PFSK-1 (cell line): ENCODE data around the gene CCDC106.

Source experiments
- POLR2AphosphoS5 ChIP-seq: IDR thresholded peaks from 2 replicates; pipeline ENCODE4 v1.6.1; 2012; ENCODE audit warnings: low read depth, mild to moderate bottlenecking, control low read depth, low read length, moderate library complexity
- SIN3A ChIP-seq: IDR thresholded peaks from 2 replicates; pipeline ENCODE4 v1.6.1; 2012; ENCODE audit warnings: mild to moderate bottlenecking, low read length, moderate library complexity, borderline replicate concordance; ENCODE audit not compliant: insufficient read depth
- TAF1 ChIP-seq: IDR thresholded peaks from 2 replicates; pipeline ENCODE4 v1.6.1; 2012; ENCODE audit warnings: low read length, control low read depth, borderline replicate concordance; ENCODE audit not compliant: insufficient read depth
- TF ChIP-seq, protein P1 (sequence below), 2 experiments: IDR thresholded peaks; 2 replicates each; pipeline versions ENCODE4 v1.6.1 to v1.8.0; 2011 to 2012; ENCODE audit warnings: low read depth in 2 of 2, low read length in 2 of 2, control low read depth in 1 of 2, inconsistent platforms in 1 of 2, mild to moderate bottlenecking in 1 of 2, moderate library complexity in 1 of 2; ENCODE audit not compliant: insufficient read depth in 1 of 2

DNA sequence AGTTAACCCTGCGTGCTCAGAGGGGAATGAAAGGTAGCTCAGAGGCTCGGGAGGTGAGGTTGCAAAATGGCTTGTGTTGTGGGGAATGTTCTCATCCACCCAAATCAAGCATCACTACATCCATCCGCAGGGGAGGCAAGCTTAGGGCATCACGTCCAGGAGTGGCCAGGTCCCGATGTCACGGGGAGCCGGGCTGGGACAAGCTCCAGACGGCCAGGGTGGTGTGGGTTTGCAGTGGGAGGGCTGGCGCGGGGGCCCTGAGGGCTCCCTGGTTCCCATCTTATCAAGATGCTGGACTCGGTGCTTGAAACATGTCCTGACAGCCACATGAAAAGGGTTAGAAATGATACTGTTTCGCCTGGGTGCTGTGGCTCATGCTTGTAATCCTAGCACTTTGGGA lies 52.8 kb downstream of the CCDC106 start:
- TF ChIP-seq POLR2AphosphoS5 (no peak), TAF1 (no peak), SIN3A (no peak)
- TF ChIP-seq, protein P1, sequence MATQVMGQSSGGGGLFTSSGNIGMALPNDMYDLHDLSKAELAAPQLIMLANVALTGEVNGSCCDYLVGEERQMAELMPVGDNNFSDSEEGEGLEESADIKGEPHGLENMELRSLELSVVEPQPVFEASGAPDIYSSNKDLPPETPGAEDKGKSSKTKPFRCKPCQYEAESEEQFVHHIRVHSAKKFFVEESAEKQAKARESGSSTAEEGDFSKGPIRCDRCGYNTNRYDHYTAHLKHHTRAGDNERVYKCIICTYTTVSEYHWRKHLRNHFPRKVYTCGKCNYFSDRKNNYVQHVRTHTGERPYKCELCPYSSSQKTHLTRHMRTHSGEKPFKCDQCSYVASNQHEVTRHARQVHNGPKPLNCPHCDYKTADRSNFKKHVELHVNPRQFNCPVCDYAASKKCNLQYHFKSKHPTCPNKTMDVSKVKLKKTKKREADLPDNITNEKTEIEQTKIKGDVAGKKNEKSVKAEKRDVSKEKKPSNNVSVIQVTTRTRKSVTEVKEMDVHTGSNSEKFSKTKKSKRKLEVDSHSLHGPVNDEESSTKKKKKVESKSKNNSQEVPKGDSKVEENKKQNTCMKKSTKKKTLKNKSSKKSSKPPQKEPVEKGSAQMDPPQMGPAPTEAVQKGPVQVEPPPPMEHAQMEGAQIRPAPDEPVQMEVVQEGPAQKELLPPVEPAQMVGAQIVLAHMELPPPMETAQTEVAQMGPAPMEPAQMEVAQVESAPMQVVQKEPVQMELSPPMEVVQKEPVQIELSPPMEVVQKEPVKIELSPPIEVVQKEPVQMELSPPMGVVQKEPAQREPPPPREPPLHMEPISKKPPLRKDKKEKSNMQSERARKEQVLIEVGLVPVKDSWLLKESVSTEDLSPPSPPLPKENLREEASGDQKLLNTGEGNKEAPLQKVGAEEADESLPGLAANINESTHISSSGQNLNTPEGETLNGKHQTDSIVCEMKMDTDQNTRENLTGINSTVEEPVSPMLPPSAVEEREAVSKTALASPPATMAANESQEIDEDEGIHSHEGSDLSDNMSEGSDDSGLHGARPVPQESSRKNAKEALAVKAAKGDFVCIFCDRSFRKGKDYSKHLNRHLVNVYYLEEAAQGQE (IDR thresholded peaks at IDR 0.05; ENCODE audit: insufficient read depth in 1 of 2, low read depth in 2 of 2, low read length in 2 of 2): no peak
